Fibroblast of mammary gland (primary cell): ENCODE results near the gene BPTF.
"Not testable (repeated sequence)": the region's sequence is repeated elsewhere in the genome, so short reads cannot be mapped to it uniquely, and the experiment has no call there.

ENCODE experiments used
- DNase-seq: peaks from one replicate; pipeline ENCODE4 v3.0.0-alpha.2; 2010; ENCODE audit warnings: low read depth
- H3K4me3 ChIP-seq: 2 replicates; pipeline ENCODE4 v1.5.1; 2011; ENCODE audit warnings: low read depth, mild to moderate bottlenecking, low read length, moderate library complexity; ENCODE audit not compliant: control insufficient read depth
- CTCF ChIP-seq: conservative IDR thresholded peaks from 2 replicates; pipeline ENCODE4 v1.5.1; 2011; ENCODE audit warnings: low read depth, low read length, inconsistent platforms; ENCODE audit not compliant: control insufficient read depth, insufficient read depth

Gene BPTF

GRCh38 chr17:68015081-68015723 is 189.9 kb downstream of the BPTF start:
- TF ChIP-seq CTCF, result no peak
- DNase-seq, result no peak

DNA sequence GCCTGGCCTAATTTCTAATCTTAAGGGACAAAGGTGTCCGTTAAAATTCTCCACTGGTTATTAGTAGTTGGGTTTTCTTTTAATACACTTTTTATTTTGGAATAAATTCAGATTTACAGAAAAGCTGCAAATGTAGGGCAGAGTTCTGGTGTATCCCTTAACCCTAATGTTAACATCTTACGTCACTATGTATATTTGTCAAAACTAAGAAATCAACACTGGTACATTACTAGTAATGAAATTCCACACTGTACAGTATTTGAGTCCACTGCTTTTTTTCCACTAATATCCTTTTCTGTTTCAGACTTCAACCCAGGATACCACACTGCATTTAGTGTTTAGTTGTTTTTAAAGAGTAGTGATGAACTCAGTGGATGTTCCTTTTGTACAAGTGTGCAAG is 191.5 kb downstream of the BPTF start:
- no peak overlapping the region for H3K4me3 ChIP-seq
- TF ChIP-seq CTCF, result no peak
- no peak for DNase-seq

More at GRCh38 chr17:68015081-68015723, 189.9 kb downstream of the BPTF start:
- H3K4me3 ChIP-seq, result no peak overlapping the region

DNA sequence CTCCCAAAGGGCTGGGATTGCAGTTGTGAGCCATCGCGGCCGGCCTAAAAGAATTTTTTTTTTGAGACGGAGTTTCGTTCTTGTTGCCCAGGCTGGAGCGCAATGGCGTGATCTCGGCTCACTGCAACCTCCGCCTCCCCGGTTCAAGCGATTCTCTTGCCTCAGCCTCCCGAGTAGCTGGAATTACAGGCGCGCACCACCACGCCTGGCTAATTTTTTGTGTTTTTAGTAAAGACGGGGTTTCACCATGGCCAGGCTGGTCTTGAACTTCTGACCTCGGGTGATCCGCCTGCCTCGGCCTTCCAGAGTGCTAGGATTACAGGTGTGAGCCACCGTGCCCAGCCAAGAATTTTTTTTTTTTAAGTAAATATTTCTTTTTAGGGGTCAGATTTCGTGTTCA is 193.2 kb downstream of the BPTF start:
- DNase-seq, H3K4me3 ChIP-seq: not testable (repeated sequence)

DNA sequence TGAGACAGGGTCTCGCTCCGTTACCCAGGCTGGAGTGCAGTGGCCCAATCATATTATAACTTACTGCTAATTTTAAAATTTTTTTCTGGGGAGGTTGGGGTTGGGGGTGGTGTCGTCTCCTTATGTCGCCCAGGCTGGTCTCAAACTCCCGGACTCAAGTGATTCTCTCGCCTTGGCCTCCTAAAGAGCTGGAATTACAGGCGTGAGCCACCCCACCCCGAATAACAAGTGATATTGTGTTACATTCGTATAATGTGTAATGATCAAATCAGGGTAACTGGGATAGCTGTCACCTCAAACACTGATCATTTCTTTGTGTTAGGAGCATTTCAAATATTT is 194.0 kb downstream of the BPTF start:
- peak overlapping the region; percentile 4 for H3K4me3 ChIP-seq

GRCh38 chr17:68019675-68020408 is 194.5 kb downstream of the BPTF start:
- peak overlapping the region; percentile 60 for H3K4me3 ChIP-seq
- DNase-seq, result peak; percentile 94
- no peak for TF ChIP-seq CTCF

More for the DNA sequence above, 194.0 kb downstream of the BPTF start:
- TF ChIP-seq CTCF, result no peak
- DNase-seq, result no peak

GRCh38 chr17:68020409-68020756 is 195.1 kb downstream of the BPTF start:
- peak overlapping the region; percentile 60 for H3K4me3 ChIP-seq
- TF ChIP-seq CTCF, result no peak
- DNase-seq, result peak; percentile 10

DNA sequence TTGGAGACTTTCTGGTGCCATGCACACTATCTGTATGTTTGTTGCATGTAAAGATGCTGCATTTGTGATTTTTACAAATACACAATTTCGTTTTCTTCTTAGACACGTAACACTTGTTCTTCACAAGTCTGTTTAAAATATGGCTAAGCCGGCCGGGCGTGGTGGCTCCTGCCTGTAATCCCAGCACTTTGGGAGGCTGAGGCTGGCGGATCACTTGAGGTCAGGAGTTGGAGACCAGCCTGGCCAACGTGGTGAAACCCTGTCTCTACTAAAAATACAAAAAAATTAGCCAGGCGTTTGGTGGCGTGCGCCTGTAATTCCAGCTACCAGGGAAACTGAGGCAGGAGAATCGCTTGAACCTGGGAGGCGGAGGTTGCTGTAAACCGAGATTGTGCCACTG is 195.5 kb downstream of the BPTF start:
- DNase-seq, H3K4me3 ChIP-seq: not testable (repeated sequence)

- no peak for DNase-seq
- no peak overlapping the region for H3K4me3 ChIP-seq
- TF ChIP-seq CTCF, result no peak
These were observed 196.7 kb downstream of the BPTF start for GRCh38 chr17:68021963-68022362.

GRCh38 chr17:68022547-68022946 is 197.2 kb downstream of the BPTF start:
- H3K4me3 ChIP-seq, DNase-seq: not testable (repeated sequence)
